ENCODE data around the gene ZNF778.
A peak's percentile ranks its signal among the peaks of the same experiment; 100 is the strongest.

ZNF778 gene

DNA sequence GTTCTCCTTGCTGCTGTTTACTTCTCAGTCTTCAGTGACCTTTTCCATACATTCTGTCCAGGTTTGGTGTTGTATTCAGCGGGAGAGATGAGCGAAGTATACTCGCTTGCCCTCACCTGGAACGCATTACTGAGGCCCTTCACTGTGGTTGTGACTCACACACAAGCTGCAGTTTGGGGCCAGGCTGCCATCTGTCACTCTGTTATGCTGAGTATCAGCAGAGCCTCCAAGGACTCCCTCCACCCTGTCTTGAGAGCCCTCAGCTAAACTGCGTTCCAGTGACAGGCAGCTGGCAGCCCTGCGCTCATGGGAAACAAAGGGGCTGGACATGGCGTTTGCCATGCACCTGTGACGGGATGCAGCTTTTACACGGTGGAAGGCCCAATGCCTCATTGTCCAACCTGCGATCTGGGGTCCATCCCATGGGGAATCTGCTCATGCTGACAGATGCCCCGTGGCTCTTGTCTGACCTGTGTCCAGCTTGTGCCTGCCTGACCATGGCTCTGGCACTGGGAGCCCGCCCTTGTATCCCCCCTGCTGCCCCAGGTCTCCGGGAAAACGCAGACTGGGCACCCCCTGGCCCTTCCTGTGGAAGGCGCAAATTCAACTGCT is 6.5 kb upstream of the ZNF778 start:
- DNase-seq (ENCODE audit: low read depth) = peak; percentile 4
- TF ChIP-seq, protein P1, sequence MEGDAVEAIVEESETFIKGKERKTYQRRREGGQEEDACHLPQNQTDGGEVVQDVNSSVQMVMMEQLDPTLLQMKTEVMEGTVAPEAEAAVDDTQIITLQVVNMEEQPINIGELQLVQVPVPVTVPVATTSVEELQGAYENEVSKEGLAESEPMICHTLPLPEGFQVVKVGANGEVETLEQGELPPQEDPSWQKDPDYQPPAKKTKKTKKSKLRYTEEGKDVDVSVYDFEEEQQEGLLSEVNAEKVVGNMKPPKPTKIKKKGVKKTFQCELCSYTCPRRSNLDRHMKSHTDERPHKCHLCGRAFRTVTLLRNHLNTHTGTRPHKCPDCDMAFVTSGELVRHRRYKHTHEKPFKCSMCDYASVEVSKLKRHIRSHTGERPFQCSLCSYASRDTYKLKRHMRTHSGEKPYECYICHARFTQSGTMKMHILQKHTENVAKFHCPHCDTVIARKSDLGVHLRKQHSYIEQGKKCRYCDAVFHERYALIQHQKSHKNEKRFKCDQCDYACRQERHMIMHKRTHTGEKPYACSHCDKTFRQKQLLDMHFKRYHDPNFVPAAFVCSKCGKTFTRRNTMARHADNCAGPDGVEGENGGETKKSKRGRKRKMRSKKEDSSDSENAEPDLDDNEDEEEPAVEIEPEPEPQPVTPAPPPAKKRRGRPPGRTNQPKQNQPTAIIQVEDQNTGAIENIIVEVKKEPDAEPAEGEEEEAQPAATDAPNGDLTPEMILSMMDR (IDR thresholded peaks at IDR 0.05; ENCODE audit: control insufficient read depth, insufficient read depth, low read depth, low read length, missing control alignments) = no peak
- no peak overlapping the region for H3K4me3 ChIP-seq (ENCODE audit: control insufficient read depth, low read depth, low read length)

DNA sequence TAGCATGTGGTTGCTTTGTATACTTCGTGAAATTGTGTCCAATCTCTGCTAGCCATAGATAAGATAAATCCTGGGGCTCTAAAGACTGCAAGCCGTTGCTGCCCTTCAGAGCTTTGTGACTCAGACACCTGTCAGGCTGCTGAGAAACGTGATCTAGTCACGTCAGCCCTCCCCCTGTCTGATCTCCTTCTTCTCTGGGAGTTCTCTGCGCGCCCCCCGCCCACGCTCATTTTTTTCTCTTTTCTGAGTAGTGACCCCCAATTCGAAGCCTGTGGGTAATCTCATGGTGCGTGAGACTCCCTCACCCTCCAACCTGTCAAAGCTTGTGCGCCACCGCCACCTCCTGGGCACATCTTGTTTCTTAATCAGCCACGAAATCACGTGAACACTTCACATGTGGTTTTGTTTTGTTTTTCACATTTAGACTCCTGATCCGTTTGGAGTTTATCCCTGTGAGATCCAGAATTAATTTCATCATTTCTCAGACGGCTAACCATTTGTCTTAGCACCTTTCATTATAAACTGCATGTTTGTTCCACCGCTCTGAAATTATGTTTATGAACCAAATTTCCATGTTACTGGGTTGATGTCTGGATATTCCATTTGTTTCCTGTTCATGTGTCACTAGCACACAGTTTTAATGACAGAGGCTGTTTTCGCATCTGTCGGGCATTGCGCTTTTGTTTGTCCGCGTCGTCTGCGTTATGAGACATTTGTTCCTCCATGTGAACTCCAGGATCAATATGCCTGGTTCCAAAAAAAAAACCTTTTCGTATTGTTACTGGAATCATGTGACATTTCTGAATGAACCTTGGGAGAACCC is 977 bp upstream of the ZNF778 start:
- TF ChIP-seq, protein P1 (IDR thresholded peaks at IDR 0.05; ENCODE audit: control insufficient read depth, insufficient read depth, low read depth, low read length, missing control alignments) = peak; percentile 72
- H3K4me3 ChIP-seq (ENCODE audit: control insufficient read depth, low read depth, low read length) = peak overlapping the region; percentile 94
- DNase-seq (ENCODE audit: low read depth) = peak; percentile 42

DNA sequence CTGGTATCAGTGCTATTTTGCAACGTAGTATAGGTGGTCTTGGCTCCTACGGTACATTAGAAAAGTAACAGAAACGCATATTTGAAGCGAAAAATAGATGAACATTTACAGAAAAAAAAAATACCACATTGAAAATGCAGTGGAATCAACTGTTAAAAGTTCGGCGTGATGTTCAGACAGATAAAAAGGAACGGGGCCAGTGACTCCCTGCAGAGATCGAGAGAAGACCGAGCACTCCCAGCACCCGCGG is 440 bp upstream of the ZNF778 start:
- TF ChIP-seq, protein P1 (IDR thresholded peaks at IDR 0.05; ENCODE audit: control insufficient read depth, insufficient read depth, low read depth, low read length, missing control alignments) = no peak
- DNase-seq (ENCODE audit: low read depth) = no peak
- H3K4me3 ChIP-seq (ENCODE audit: control insufficient read depth, low read depth, low read length) = peak overlapping the region; percentile 94

DNA sequence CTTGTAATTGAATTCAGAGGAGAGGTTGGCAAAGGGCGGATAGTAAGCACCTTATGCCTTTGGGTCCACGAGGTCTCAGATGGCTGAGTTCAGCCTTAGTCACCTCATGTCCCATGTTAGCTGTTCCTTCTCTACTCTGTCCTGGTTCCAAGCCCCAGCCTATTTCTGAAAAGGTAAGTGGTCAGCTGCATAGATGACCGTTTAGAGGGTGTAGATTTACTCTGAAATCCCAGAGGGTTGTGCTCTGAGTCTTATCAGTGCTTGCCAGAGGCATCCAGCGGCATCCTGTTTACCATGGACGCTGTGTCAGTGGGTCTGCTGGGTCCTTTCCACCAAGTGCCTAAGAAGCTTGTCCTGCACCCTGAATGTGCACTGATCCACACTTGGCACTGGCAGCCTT is 1.9 kb downstream of the ZNF778 start:
- TF ChIP-seq, protein P1 (IDR thresholded peaks at IDR 0.05; ENCODE audit: control insufficient read depth, insufficient read depth, low read depth, low read length, missing control alignments) = no peak
- no peak overlapping the region for H3K4me3 ChIP-seq (ENCODE audit: control insufficient read depth, low read depth, low read length)
- no peak for DNase-seq (ENCODE audit: low read depth)

DNA sequence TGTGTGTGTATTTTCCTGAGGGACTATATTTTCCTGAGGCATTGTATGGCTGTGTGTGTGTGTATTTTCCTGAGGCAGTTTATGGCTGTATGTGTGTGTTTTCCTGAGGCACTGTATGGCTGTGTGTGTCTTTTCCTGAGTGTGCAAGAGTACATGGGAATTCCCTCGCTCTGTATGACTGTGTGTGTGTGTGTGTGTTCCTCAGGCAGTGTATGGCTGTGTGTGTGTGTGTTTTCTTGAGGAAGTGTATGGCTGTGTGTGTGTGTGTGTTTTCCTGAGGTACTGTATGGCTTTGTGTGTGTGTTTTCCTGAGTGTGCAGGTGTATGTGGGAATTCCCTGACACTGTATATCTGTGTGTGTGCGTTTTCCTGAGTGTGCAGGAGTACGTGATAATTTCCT is 4.1 kb downstream of the ZNF778 start:
- no peak overlapping the region for H3K4me3 ChIP-seq (ENCODE audit: control insufficient read depth, low read depth, low read length)
- DNase-seq (ENCODE audit: low read depth) = no peak
- TF ChIP-seq, protein P1 (IDR thresholded peaks at IDR 0.05; ENCODE audit: control insufficient read depth, insufficient read depth, low read depth, low read length, missing control alignments) = no peak

DNA sequence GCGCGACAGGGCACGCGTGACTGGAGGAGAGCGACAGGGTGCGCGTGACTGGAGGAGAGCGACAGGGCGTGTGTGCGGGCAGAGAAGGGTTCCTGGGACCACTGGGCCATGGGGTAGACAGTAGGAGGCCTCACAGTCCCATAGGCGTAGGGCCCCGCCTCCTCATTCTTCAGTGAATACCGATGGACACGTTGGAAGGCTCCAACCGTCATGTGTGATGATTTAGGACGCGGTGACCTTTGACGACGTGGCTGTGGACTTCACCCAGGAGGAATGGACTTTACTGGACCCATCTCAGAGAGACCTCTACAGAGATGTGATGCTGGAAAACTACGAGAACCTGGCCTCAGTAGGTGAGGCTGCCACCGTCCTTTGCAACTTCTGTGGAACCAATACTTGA is 5.4 kb downstream of the ZNF778 start:
- no peak overlapping the region for H3K4me3 ChIP-seq (ENCODE audit: control insufficient read depth, low read depth, low read length)
- no peak for DNase-seq (ENCODE audit: low read depth)
- TF ChIP-seq, protein P1 (IDR thresholded peaks at IDR 0.05; ENCODE audit: control insufficient read depth, insufficient read depth, low read depth, low read length, missing control alignments) = no peak

All from AG09309 (cell line).